ENCODE measurements around the gene SDK1.

Gene SDK1

GRCh38 chr7:4178916-4179687 lies 878.0 kb downstream of the SDK1 start:
- H2AFZ ChIP-seq: no peak overlapping the region
- H3K9me3 ChIP-seq (ENCODE audit: control insufficient read depth, low read length): no peaks in the 10 kb centered on the region
- H3K36me3 ChIP-seq (ENCODE audit: control insufficient read depth, insufficient read depth, low read length): no peaks in the 10 kb centered on the region
- H3K4me2 ChIP-seq (ENCODE audit: low read length): no peak overlapping the region
- no peaks in the 10 kb centered on the region for H3K27me3 ChIP-seq (ENCODE audit: control insufficient read depth, insufficient read depth, low read length)
- TF ChIP-seq CTCF (IDR thresholded peaks at IDR 0.05): no peak
- H3K4me3 ChIP-seq (ENCODE audit: low read depth, low read length): no peak overlapping the region
- no peaks in the 10 kb centered on the region for H3K4me1 ChIP-seq
- H3K79me2 ChIP-seq: no peaks in the 10 kb centered on the region
- no peak overlapping the region for H3K27ac ChIP-seq
- H3K9ac ChIP-seq: no peak overlapping the region

- H3K36me3 ChIP-seq (ENCODE audit: control insufficient read depth, insufficient read depth, low read length): no peaks in the 10 kb centered on the region
- H3K9me3 ChIP-seq (ENCODE audit: control insufficient read depth, low read length): no peaks in the 10 kb centered on the region
- no peaks in the 10 kb centered on the region for H3K27me3 ChIP-seq (ENCODE audit: control insufficient read depth, insufficient read depth, low read length)
- no peak overlapping the region for H3K27ac ChIP-seq
- H3K9ac ChIP-seq: no peak overlapping the region
- no peaks in the 10 kb centered on the region for H3K4me1 ChIP-seq
- no peak overlapping the region for H3K4me2 ChIP-seq (ENCODE audit: low read length)
- H2AFZ ChIP-seq: no peak overlapping the region
- H3K79me2 ChIP-seq: no peaks in the 10 kb centered on the region
- H3K4me3 ChIP-seq (ENCODE audit: low read depth, low read length): no peak overlapping the region
- TF ChIP-seq CTCF (IDR thresholded peaks at IDR 0.05): no peak
These were observed 878.8 kb downstream of the SDK1 start for GRCh38 chr7:4179688-4180380.

- Histone ChIP-seq H3K4me3 (ENCODE audit: low read depth, low read length) (no peak overlapping the region), H3K4me1 (no peaks in the 10 kb centered on the region), H3K9ac (no peak overlapping the region), H3K79me2 (no peaks in the 10 kb centered on the region), H3K4me2 (ENCODE audit: low read length) (no peak overlapping the region), H3K36me3 (ENCODE audit: control insufficient read depth, insufficient read depth, low read length) (no peaks in the 10 kb centered on the region), H3K27ac (no peak overlapping the region), H3K9me3 (ENCODE audit: control insufficient read depth, low read length) (no peaks in the 10 kb centered on the region), H3K27me3 (ENCODE audit: control insufficient read depth, insufficient read depth, low read length) (no peaks in the 10 kb centered on the region), H2AFZ (no peak overlapping the region)
- no peak for TF ChIP-seq CTCF (IDR thresholded peaks at IDR 0.05)
These were observed 880.4 kb downstream of the SDK1 start for GRCh38 chr7:4181446-4181845.

- Histone ChIP-seq H2AFZ (no peak overlapping the region), H3K9me3 (ENCODE audit: control insufficient read depth, low read length) (no peaks in the 10 kb centered on the region), H3K79me2 (no peaks in the 10 kb centered on the region), H3K27ac (no peak overlapping the region), H3K27me3 (ENCODE audit: control insufficient read depth, insufficient read depth, low read length) (no peaks in the 10 kb centered on the region), H3K36me3 (ENCODE audit: control insufficient read depth, insufficient read depth, low read length) (no peaks in the 10 kb centered on the region), H3K9ac (no peak overlapping the region), H3K4me3 (ENCODE audit: low read depth, low read length) (no peak overlapping the region), H3K4me1 (no peaks in the 10 kb centered on the region), H3K4me2 (ENCODE audit: low read length) (no peak overlapping the region)
- TF ChIP-seq CTCF (IDR thresholded peaks at IDR 0.05): no peak
These were observed 881.7 kb downstream of the SDK1 start for GRCh38 chr7:4182605-4183300.

Data from parathyroid adenoma (tissue), 2 donors.